DOHH2 (cell line): ENCODE data around the gene AMHR2.

Experiments used
- H3F3A ChIP-seq: fragments of 200-600 bp; sonication (generic), shearing (Covaris generic); 2 replicates; pipeline ENCODE4 v1.6.0; 2016; ENCODE audit warnings: antibody characterized with exemption, mild to moderate bottlenecking; ENCODE audit not compliant: control insufficient read depth, insufficient read depth
- H3K27ac ChIP-seq: fragments of 200-600 bp; sonication (generic); 2 replicates; pipeline ENCODE4 v1.5.1; 2014; ENCODE audit warnings: low read depth, mild to moderate bottlenecking, low read length, moderate library complexity
- H3K27me3 ChIP-seq: fragments of 200-600 bp; sonication (generic); 2 replicates; pipeline ENCODE4 v1.6.1; 2014; ENCODE audit warnings: mild to moderate bottlenecking, low read length, mixed read lengths; ENCODE audit not compliant: control insufficient read depth
- H3K36me3 ChIP-seq: fragments of 200-600 bp; sonication (generic); 2 replicates; pipeline ENCODE4 v1.6.1; 2014; ENCODE audit warnings: mild to moderate bottlenecking, low read length, moderate library complexity, mixed read lengths; ENCODE audit not compliant: control insufficient read depth
- H3K4me1 ChIP-seq: fragments of 200-600 bp; sonication (generic); 2 replicates; pipeline ENCODE4 v1.6.1; 2014; ENCODE audit warnings: mild to moderate bottlenecking, low read length, mixed read lengths; ENCODE audit not compliant: control insufficient read depth
- H3K4me2 ChIP-seq: fragments of 200-600 bp; sonication (generic); 2 replicates; pipeline ENCODE4 v1.6.0; 2014; ENCODE audit warnings: mild to moderate bottlenecking, low read length, moderate library complexity
- H3K4me3 ChIP-seq: fragments of 200-600 bp; sonication (generic); 2 replicates; pipeline ENCODE4 v1.5.1; 2014; ENCODE audit warnings: mild to moderate bottlenecking, low read length, mixed read lengths
- H3K79me2 ChIP-seq: fragments of 200-600 bp; sonication (generic); 2 replicates; pipeline ENCODE4 v1.6.1; 2014; ENCODE audit warnings: mild to moderate bottlenecking, low read length, mixed read lengths; ENCODE audit not compliant: control insufficient read depth
- H3K9me2 ChIP-seq: fragments of 200-600 bp; sonication (generic); replicated peaks from 2 replicates; pipeline ENCODE4 v1.6.1; 2014; ENCODE audit warnings: mild to moderate bottlenecking, low read length, mixed read lengths; ENCODE audit not compliant: control insufficient read depth
- H3K9me3 ChIP-seq: fragments of 200-600 bp; sonication (generic); 2 replicates; pipeline ENCODE4 v1.6.1; 2014; ENCODE audit warnings: antibody characterized with exemption, low read length, mixed read lengths; ENCODE audit not compliant: control insufficient read depth, insufficient read depth
- H4K20me1 ChIP-seq: fragments of 200-600 bp; sonication (generic); 2 replicates; pipeline ENCODE4 v1.6.0; 2014; ENCODE audit warnings: low read depth, mild to moderate bottlenecking, antibody characterized with exemption, low read length, moderate library complexity; ENCODE audit not compliant: control insufficient read depth, insufficient read depth
- EZH2phosphoT487 ChIP-seq: fragments of 200-600 bp; sonication (generic); IDR thresholded peaks from 2 replicates; pipeline ENCODE4 v1.6.1; 2017; ENCODE audit warnings: borderline replicate concordance, mild to moderate bottlenecking, antibody characterized with exemption, low read length, moderate library complexity, mixed read lengths
- TF ChIP-seq, protein P1 (sequence below): fragments of 200-600 bp; sonication (generic); IDR thresholded peaks from one replicate; pipeline ENCODE4 v1.5.1; 2014; ENCODE audit warnings: antibody characterized with exemption, mild to moderate bottlenecking, low read depth, low read length; ENCODE audit not compliant: poor library complexity, severe bottlenecking

The AMHR2 gene

DNA sequence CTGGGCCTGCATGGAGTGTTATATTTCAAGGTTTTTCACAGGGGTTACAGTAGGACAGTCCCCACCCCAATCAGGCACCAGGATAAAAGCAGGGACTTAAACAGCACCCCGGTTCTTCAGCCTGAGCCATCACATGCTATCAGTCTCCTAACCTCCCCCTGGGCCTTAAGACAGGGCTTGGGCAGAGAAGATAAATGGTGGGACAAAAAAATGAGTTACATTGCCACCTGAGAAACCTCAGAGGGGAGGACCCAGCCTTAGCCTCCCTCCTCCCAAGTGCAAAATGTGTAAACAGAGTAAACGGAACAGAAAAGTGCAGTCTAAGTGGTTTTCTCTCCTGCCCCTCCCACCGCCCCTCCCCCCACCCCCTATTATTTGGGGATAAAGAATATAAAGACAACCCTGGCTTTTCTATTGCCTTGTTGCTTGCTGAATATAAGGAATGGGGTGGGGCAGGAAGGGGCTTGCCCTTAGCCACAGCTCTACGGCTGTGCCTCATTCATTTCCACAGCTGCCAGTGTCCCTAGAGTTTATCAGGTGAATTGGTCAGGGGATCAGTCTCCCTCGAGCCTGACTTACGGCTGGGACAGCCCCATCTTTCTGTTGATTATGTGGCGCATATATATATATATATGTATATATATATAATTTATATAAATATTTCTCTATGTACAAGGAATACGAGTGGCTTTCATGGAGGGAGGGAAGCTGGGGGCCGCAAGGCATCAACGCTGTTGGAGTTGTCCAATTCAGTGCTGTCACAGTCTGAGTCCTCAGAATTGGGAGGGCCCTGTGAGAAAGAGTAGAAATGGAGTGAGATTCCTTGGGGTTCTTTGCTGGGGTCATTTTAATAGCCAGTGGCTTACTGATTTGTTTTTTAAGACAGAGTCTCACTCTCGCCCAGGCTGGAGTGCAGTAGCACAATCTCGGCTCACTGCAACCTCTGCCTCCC, 57.1 kb downstream of the AMHR2 start:
- no peaks in the 10 kb centered on the region for H3K4me1 ChIP-seq
- TF ChIP-seq EZH2phosphoT487: no peak
- TF ChIP-seq, protein P1, sequence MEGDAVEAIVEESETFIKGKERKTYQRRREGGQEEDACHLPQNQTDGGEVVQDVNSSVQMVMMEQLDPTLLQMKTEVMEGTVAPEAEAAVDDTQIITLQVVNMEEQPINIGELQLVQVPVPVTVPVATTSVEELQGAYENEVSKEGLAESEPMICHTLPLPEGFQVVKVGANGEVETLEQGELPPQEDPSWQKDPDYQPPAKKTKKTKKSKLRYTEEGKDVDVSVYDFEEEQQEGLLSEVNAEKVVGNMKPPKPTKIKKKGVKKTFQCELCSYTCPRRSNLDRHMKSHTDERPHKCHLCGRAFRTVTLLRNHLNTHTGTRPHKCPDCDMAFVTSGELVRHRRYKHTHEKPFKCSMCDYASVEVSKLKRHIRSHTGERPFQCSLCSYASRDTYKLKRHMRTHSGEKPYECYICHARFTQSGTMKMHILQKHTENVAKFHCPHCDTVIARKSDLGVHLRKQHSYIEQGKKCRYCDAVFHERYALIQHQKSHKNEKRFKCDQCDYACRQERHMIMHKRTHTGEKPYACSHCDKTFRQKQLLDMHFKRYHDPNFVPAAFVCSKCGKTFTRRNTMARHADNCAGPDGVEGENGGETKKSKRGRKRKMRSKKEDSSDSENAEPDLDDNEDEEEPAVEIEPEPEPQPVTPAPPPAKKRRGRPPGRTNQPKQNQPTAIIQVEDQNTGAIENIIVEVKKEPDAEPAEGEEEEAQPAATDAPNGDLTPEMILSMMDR: no peak
- H3F3A ChIP-seq: peaks cover 65% of the 10 kb centered on the region
- no peaks in the 10 kb centered on the region for H3K27me3 ChIP-seq
- no peaks in the 10 kb centered on the region for H3K9me3 ChIP-seq
- H3K9me2 ChIP-seq: no peaks in the 10 kb centered on the region
- H3K36me3 ChIP-seq: peaks cover 90% of the 10 kb centered on the region
- no peak overlapping the region for H3K4me3 ChIP-seq
- H3K27ac ChIP-seq: no peak overlapping the region
- peaks cover 18% of the 10 kb centered on the region for H3K79me2 ChIP-seq
- peaks cover 23% of the 10 kb centered on the region for H4K20me1 ChIP-seq
- no peak overlapping the region for H3K4me2 ChIP-seq
